NCI-H748 (cell line): ENCODE results near the gene SPDEF.
A peak's percentile ranks its signal among the peaks of the same experiment; 100 is the strongest.

Experiments used
- DNase-seq: peaks from one replicate; lab custom pipeline; 2025; ENCODE audit not compliant: unreplicated experiment; lab: John Stamatoyannopoulos, UW

SPDEF gene

DNA sequence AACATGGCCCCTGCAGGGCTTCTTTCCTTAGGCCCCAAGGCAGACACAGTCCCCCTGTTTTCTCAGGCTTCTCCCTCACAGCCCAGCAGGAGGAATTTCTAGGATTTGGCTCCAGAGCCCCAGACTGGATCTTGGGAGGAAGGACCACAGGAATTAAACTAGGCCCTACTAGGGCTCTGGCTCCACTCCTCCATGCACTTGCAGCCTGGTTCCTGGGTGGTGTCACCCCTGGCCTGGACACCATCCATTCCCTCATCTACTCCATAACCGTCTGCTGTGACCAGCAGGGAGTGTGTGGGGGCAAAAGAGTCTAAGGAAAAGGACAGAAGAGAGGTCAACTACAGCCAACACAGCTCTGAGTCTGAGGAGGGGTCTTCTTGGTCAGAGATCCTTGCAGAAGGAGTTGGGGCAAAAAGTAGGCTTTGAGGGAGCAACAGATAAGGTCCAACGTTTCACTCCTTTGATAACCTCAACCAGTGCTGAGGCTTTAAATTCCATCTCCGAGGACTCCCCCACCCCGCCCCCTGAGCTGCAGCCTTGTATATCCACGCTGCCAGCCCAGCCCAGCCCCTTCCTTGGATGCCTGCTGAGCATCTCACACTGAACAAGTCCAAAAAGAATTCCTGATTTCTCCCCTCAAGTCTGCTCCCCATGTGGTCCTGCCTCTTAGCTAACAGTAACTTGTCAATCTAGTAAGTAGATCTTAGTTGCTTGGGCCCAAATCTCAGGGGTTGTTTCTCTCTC, 27.9 kb upstream of the SPDEF start:
- no peak for DNase-seq

DNA sequence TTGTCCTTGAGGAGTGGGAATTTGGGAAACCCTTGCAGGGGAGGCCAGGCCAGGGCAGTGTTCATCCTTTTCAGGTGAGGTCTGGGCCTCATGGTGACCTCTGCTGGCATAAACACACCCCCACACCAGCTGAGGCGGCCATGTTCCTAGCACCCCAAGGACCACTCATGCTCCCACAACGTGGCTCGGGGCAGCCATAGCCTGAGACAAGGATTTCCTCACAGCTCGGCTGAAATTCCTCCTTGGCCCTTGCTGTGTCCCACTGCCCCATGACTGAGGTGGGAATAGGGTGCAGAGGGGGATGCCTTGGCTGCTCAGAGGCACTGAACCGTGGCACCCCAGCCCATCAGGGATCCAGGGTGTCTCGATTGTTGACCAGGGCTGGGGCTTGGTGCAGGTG, 27.3 kb upstream of the SPDEF start:
- peak; percentile 17 for DNase-seq

DNA sequence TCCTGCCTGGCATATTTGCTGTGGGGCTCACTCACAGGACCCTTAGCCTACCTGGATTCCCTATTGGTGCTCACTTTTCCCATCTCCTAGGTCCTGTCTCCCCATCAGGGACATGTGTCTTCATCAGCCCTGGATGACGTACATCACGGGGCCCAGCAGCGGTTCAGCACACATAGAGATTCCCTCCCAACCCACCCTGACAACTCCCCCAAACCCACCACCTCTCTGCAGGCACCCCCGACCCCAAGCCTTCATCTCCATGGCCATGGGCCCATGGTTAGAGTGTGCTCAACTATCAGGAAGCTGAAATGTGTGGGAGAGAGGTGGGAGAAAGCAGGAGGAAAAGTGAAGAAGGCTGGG, 25.4 kb upstream of the SPDEF start:
- no peak for DNase-seq

DNA sequence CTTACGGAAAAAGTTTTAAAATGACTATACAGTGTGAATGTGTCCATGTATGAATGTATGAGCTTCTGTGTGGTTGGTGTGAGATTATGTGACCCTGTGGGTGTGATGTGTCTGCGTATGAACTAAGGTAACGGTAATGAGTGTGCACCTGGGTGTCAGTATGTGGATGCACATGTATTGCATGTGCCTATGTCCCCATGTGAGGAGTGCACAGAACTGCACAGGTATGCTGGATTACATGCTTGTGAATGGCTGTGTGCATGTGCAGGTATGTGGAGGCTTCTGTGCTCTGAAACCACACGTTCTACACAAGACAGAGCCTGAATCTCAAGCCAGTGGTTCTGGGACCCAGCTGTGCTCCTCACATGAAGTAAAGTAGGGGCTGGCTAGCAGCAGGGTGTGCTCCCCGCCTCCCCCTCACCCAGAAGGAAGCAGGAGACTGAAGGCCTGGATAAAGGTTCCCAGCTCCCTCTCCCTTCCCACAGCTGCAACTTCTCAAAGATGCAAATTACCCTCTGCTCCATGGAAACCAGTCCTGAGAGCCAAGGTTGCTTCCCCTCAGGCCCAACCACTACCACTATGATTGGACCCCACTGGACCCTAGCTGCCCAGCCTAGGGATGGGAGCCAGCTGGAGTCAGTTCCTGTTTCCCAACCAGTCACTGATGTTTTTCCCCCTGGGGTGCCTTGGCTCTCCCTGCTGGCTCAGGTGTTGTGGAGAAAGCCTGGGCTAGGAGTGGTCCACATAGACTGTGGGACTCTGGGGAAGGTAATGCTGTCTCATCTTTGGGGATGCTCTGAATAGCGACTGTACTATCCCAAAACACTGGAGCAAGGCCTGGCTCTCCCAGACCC, 24.8 kb upstream of the SPDEF start:
- DNase-seq: no peak

DNA sequence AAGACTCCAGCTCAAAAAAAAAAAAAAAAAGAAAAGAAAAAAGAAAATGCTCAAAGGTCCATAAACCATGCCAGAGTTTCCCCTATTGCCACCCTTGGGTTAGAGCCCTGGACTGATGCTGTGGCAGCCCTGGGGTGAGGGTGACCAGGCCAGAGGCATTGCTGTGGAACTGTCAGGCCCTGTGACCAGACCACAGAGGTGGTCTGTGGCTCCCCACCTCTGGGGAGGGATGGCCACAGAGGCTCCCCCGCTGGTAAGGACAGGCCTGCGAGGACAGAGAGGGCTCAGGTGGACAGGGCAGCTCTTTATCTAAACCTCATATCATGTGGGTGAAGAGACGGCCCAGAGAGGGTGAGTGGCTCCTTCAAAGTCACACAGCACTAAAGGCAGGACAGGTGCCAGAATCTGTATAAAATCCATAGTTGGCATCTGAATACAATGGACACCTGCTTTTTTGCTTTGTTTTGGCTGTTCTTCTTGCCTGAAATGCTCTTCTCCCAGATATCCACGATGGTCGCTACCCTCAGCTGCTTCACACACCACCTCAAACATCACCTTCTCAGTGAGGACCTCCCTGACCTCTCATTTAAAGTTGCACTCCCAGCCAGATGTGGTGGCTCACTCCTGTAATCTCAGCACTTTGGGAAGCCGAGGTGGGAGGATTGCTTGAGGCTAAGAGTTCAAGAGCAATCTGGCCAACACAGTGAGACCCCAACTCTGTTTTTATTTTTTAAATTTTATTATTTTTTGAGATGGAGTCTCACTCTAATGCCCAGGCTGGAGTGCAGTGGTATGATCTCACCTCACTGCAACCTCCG, 22.5 kb upstream of the SPDEF start:
- DNase-seq: no peak

DNA sequence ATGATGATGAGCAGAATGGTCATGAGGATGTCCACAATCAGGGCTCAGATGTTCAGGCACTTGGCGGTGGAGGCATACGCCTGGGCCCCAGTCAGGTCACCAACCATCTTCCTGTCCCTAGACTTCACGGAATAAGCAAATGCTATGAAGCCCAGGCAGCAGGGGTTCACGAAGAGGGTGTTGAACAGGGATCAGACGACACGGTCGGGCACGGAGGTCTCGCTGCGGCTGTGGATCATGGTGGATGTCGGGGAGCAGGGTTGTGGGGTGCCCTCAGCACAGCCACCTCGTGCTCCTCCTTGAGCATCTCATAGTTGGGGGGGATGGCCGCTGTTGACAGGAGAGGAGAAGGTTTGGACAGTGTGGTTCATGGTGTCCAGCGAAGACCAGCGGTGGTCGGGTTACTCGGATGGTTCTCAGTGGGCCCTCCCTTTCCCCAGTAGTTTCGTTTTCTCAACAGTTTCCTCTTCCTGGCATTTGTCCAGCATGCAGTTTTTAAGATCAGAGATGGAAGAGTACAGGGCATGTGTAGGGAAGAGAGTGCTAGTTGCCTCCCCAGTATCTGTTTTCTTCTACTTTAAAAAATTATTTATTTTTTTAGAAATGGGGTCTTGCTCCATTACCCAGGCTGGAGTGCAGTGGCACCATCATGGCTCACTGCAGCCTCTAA, 20.3 kb upstream of the SPDEF start:
- no peak for DNase-seq

DNA sequence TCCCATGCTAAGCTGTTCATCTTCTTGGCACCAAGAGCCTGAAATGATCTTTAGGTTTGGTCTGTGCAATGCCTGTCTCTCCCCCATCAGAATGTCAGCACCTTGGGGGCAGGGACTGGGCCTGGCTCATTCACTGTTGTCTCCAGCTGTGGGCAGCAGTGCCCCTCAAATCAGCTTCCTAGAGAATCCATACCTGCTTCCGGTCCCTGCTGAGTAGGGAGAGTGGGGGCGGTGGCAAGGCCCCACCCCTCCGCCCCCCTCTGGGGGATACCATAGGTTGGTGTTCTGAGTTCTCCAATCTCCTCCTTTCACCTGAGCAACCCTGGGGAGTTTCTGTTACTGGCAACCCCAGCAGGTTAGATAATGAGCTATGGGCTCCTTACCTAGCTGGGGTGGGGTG, 19.2 kb upstream of the SPDEF start:
- DNase-seq: no peak

DNA sequence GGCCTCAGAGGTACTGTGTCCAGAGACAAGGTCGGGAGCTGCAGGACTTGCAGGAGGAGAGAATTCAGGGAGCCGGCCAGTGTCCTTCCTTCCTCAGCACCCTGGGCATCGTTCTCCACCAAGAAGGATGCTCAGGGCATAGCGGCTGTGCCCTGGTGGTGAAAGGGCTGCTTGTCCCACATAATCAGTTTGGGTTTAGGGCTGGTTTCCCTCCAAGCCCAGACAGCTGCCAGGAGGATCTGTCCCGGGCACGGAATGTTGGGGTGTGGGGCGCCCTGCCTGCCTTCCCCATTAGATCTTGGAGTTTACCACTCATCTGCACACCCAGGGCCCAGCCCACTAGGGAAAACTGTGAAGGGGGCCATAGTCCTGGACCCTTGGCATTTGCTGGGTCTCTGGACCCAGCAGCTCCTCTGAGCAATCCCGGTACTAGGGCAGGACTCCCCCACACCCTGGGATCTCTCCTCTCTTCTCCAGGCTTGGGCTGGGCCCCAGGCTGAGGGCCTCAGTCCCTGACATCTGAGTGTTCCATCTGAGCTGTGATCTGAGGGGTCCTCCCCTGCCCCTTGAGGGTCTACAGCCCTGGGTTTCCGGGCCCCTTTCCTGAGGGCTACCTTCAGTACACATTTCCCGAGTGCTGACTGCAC, 18.6 kb upstream of the SPDEF start:
- DNase-seq: no peak

DNA sequence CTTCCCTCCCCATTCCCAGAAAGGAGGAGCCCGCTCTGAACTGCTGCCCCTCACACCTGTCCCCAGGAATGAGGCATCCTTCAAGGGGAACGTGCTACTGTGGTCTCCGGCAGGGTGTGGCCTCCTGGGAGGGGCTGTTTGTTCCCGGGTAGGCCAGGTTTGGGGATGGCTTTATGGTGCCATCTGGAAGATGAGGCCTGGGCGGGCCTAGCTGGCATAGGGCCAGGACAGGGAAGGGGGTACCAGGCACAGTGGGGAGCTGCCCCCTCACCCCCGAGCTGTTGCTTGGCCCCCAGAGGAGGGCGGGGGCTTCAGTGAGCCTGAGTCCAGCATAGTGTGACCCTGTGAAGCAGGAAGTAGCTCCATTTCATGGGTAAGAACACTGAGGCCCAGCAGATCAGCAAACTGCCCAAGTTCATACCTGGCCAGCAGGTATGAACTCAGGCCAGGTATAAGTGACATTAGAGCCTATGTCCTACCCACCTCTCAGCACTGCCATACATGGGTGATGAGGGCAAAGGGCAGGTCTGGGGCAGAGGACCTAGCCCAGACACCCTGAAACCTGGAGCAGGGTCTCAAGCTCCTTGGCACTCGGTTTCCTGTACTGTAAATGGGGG, 17.5 kb upstream of the SPDEF start:
- no peak for DNase-seq

DNA sequence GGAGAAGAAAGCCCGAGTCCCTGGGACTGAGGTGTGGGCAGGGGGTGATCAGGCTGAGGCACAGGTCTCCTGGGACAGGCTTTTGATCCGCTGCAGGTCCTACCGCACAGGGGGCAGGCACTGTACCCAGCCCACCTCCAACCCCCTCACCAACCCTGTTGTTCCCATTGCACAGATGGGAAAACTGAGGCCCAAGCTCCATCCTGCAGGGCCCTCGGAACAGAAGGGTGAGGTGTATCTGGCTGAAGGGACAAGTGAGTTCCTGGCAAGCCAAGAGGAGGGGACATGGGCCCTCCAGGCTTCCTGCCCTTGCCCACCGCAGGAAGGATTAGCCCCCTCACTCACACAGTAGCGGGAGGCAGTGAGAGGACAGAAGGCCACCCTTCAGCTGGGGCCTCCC, 16.5 kb upstream of the SPDEF start:
- DNase-seq: no peak

DNA sequence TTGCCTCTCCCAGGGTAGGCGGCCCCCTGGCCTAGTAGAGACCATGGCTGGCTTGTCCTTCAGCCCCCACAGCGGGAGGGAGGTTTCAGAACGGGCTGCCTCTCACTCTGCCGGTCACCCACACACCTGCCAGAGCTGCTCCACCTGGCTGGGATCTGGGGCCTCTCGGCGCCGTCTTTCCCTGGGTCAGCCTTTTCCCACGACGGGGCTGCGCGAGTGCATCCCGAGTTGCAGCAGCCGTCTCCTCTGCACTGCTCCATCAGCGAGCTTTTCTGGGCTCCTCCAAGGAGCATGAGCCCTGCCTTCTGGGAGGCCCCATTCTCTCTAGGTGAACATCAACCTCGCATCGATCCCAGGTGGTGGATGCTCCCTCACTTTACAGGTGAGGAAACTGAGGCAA, 15.9 kb upstream of the SPDEF start:
- no peak for DNase-seq

DNA sequence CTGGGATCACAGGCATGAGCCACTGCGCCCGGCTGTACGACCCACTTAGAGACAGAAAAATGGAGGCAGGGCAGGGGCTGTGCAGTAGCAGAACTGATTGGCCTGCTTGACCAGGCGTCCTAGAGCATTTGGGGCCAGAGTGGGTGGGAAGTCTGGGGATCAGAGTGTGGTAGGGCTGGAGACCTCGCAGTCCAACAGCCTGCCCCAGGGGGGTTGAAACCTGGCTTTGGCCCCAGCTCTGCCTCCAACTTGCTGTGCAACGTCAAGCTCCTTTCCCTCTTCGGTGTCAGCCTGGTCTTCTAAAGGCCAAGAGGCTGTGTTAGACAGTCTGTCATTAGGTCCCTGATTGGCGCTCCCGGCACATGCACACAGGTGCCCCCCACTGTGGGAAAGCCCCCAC, 15.3 kb upstream of the SPDEF start:
- DNase-seq: no peak

DNA sequence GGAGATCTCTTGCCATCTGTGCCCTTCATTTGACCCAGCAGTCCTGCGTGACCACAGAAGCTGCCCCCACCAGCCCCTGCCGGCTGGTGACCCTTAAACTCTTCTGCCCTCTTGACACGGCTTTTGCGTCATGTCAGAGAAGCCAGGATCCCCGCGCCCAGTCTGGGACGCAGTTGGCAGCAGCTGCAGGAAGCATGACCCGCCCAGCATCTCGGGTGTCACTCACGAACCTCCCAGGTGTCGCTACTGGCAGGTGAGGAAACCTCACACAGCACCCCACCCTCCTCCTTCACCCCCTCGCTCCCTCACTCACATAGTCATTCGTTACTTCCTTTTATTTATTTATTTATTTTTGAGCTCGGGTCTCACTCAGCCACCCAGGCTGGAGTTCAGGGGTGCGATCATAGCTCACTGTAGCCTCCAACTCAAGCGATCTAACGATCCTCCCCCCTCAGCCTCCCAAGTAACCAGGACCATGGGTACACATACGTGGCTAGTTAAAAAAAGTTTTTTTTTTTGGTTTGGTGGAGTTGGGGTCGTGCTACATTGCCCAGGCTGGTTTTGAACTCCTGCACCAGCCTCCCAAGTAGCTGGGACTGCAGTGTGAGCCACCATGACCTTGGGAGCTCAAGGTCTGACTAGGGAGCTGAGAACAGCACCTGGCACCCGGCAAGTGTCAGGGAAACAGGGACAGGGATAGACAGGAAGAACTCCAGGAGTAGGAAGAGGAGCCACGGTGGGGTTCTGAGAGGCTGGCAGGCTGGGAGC, 14.1 kb upstream of the SPDEF start:
- peak; percentile 44 for DNase-seq

DNA sequence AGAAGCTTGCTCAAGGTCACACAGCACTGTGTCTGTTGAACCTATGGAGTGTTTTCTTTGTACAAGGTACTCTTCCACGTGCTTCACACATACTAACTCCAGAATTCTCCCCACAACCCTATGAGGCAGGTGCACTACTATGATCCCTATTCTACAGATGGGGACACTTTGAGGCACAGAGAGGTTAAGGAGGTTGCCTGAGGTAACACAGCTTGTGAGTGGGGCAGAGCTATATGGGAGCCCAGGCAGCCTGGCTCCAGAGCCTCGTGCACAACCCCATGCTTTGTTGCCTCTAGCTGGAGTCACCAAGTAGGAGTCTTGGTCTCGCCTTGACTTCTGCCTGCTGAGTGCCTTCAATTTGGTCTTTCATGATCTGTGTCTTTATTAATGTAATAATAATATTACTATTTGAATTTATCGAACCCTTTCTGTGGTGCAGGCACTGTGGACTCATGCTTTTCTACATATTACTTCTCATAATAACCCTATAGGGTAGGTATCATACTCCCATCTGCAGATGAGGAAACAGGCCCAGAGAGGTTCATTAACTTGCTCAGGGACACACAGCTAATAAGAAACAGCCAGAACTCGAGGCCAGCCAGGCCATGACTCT, 13.3 kb upstream of the SPDEF start:
- DNase-seq: no peak

DNA sequence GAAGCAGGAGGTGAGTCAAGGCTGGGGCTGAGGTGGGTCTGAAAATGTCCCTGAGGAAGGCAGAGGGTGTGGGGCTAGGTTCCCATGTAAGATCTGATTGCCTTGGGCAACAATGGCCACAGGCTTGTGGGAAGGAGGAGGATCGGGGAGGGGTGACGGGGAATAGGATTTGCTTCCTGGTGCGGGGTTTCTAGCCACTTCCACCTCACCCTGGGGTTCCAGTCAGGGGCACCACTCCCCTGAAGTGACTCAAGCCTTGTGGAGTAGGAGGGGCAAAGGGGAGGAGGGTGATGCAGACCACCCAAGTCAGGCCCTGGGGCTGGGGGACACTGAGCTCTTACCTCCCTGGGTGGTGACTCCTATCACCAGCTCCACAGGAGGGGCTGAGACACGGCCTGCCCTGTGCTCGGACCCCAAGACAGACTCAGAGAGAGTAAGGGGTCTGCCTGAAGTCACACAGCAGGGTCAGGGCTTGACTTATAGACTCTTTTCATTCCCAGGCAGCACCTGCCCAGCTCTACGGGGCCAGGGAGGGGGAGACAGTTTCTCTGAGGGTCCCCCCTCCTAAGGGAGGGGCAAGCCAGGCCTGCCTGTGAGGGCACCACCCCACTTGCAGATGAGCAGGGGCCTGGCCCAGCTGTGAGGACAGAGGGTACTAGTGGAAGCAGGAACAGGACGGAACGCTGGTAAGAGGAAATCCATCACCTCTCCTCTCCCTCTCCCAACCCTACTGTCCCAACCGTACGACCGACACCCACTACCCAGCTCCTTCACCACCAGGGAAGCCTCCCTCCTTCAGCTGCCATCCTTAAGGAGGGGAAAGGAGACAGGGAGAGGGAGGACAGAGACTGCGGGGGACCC, 12.4 kb upstream of the SPDEF start:
- no peak for DNase-seq

DNA sequence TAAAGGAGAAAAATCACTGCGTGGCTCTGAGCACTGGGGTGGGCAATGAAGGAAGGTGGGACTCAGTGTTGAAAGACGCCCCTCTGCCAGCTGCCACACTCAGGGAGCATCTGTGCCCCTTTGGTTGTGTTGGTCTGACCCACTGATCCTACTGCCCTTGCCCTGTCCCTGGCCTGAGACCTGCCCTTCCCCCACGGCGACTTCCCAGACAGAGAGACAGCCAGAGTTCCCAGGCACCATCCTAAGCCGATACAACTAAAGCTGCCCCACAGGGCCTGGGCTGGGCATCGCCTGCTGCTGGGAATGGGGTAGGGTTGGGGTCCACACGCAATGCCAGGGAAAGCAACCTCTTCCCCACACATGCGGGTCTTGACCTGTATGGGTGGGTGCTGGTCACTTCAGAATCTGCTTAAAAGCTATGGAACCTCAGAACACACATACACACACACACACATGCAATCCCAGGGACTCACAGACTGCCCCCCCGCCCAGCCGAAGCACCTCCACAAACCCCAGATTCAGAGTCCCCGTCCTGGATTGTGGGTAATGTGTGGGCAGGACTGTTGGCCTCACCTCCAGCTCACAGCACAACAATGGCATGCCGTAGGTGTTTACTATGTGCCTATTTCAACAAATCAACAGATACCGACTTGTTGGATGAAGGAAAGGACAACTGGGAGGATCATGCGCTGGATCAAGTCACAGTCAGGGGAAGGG, 10.9 kb upstream of the SPDEF start:
- DNase-seq: no peak

DNA sequence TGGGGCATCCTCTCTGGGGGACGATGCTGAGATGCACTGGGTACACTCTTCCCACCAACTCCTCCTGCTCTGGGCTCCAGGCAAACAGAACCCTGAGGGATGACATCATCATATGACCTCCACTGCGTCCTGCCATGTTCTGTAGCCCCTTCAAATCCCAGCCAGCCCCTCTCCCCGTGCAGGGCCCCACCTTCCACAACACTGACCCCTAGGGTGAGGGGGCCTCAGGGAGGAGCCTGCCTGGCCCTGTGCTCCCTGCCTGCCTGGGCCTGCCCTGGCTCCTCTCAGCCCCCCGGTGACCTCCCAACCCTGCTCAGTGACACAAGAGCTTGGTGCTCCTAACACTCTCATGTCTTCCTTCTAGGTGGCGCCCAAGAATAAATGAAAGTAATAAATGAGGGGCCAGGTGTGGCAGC, 9.6 kb upstream of the SPDEF start:
- no peak for DNase-seq

DNA sequence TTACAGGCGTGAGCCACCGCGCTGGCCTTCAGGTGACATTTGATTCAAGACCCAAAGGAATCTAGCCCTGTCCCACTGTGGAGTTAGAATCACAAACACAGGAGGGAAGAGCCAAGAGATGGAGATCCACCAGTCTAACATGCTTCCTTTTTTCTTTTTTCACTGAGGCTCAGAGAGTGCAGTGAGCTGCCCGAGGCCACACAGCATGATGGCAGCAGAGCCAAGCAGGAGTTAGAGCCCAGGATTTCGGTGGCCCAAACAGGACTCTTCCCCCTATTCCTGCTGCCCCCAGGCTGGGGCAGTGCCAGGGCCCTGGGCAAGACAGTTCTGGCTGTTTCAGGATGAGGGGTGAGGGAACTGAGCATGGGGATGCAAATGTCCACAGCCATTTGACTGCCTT, 8.1 kb upstream of the SPDEF start:
- DNase-seq: no peak
